H9 (cell line): ENCODE data around the gene NR1H2. TPM values are rescaled to one million over a fixed set of nuclear protein-coding genes. Genes with fewer than 3 reads are reported as not detected.

Source experiments
- DNase-seq: peaks from one replicate; pipeline ENCODE4 v3.0.0-alpha.2; 2017
- H2AFZ ChIP-seq: one replicate; pipeline ENCODE4 v1.6.1; 2013; ENCODE audit warnings: mild to moderate bottlenecking, low read length, control low read depth, moderate library complexity
- H2AK5ac ChIP-seq: 2 replicates; pipeline ENCODE4 v1.6.1; 2013; ENCODE audit warnings: low read length, control low read depth, mixed read lengths; ENCODE audit not compliant: insufficient read length
- H2BK120ac ChIP-seq: one replicate; pipeline ENCODE4 v1.6.1; 2013; ENCODE audit warnings: low read depth, mild to moderate bottlenecking, low read length, control low read depth, inconsistent platforms; ENCODE audit not compliant: poor library complexity, severe bottlenecking
- H2BK12ac ChIP-seq: 2 replicates; pipeline ENCODE4 v1.6.1; 2013; ENCODE audit warnings: low read length, control low read depth, mixed read lengths, low read depth; ENCODE audit not compliant: insufficient read length
- H2BK15ac ChIP-seq: 2 replicates; pipeline ENCODE4 v1.6.1; 2013; ENCODE audit warnings: low read depth, low read length, control low read depth
- H2BK20ac ChIP-seq: one replicate; pipeline ENCODE4 v1.6.1; 2013; ENCODE audit warnings: low read depth, mild to moderate bottlenecking, low read length, control low read depth, inconsistent platforms; ENCODE audit not compliant: poor library complexity, severe bottlenecking
- H2BK5ac ChIP-seq: 2 replicates; pipeline ENCODE4 v1.6.1; 2013; ENCODE audit warnings: low read length, control low read depth, mixed read lengths; ENCODE audit not compliant: insufficient read length
- H3K14ac ChIP-seq: 2 replicates; pipeline ENCODE4 v1.6.1; 2013; ENCODE audit warnings: low read length, control low read depth; ENCODE audit not compliant: insufficient read depth
- H3K18ac ChIP-seq: 2 replicates; pipeline ENCODE4 v1.6.1; 2013; ENCODE audit warnings: low read depth, mild to moderate bottlenecking, mixed read lengths, low read length, control low read depth; ENCODE audit not compliant: insufficient read length
- H3K23ac ChIP-seq: 2 replicates; pipeline ENCODE4 v1.6.1; 2013; ENCODE audit warnings: low read length, control low read depth, mixed read lengths, low read depth; ENCODE audit not compliant: insufficient read length
- H3K23me2 ChIP-seq: 2 replicates; pipeline ENCODE4 v1.6.1; 2013; ENCODE audit warnings: low read depth, mild to moderate bottlenecking, mixed read lengths, low read length, control low read depth; ENCODE audit not compliant: insufficient read length, poor library complexity, severe bottlenecking
- H3K27ac ChIP-seq: 2 replicates; pipeline ENCODE4 v1.5.1; 2013; ENCODE audit warnings: low read length, control low read depth, mixed read lengths, low read depth; ENCODE audit not compliant: insufficient read length
- H3K27me3 ChIP-seq: 2 replicates; pipeline ENCODE4 v1.6.1; 2013; ENCODE audit warnings: low read length, control low read depth, inconsistent platforms; ENCODE audit not compliant: insufficient read depth
- H3K4ac ChIP-seq: 2 replicates; pipeline ENCODE4 v1.6.1; 2013; ENCODE audit warnings: low read depth, mild to moderate bottlenecking, control low read depth, inconsistent platforms, low read length, moderate library complexity
- H3K4me1 ChIP-seq: 2 replicates; pipeline ENCODE4 v1.6.1; 2013; ENCODE audit warnings: low read length, control low read depth, inconsistent platforms; ENCODE audit not compliant: insufficient read depth
- H3K4me2 ChIP-seq: 2 replicates; pipeline ENCODE4 v1.6.1; 2013; ENCODE audit warnings: low read length, control low read depth, mixed read lengths; ENCODE audit not compliant: insufficient read length, insufficient read depth
- H3K56ac ChIP-seq: 2 replicates; pipeline ENCODE4 v1.6.1; 2013; ENCODE audit warnings: low read depth, mild to moderate bottlenecking, mixed read lengths, low read length, control low read depth; ENCODE audit not compliant: insufficient read length
- H3K79me1 ChIP-seq: 2 replicates; pipeline ENCODE4 v1.6.1; 2013; ENCODE audit warnings: low read depth, mild to moderate bottlenecking, moderate library complexity, low read length, control low read depth, inconsistent platforms; ENCODE audit not compliant: insufficient read depth, poor library complexity, severe bottlenecking
- H3K79me2 ChIP-seq: 2 replicates; pipeline ENCODE4 v1.6.1; 2013; ENCODE audit warnings: low read length, control low read depth, inconsistent platforms; ENCODE audit not compliant: insufficient read depth
- H3K9ac ChIP-seq: 2 replicates; pipeline ENCODE4 v1.6.1; 2013; ENCODE audit warnings: low read length, control low read depth, mixed read lengths; ENCODE audit not compliant: insufficient read length; ENCODE audit errors: extremely low read depth
- H3K9me3 ChIP-seq: one replicate; pipeline ENCODE4 v1.6.1; 2013; ENCODE audit warnings: low read depth, low read length, inconsistent platforms; ENCODE audit not compliant: control insufficient read depth
- H3T11ph ChIP-seq: one replicate; pipeline ENCODE4 v1.6.1; 2013; ENCODE audit warnings: mild to moderate bottlenecking, low read length, control low read depth, inconsistent platforms
- H4K20me1 ChIP-seq: one replicate; pipeline ENCODE4 v1.6.1; 2013; ENCODE audit not compliant: control insufficient read depth, insufficient read length, insufficient read depth
- H4K5ac ChIP-seq: 2 replicates; pipeline ENCODE4 v1.6.1; 2013; ENCODE audit warnings: low read depth, mild to moderate bottlenecking, mixed read lengths, low read length, control low read depth; ENCODE audit not compliant: insufficient read length
- H4K8ac ChIP-seq: replicated peaks from 2 replicates; pipeline ENCODE4 v1.6.1; 2013; ENCODE audit warnings: low read length, control low read depth, mixed read lengths, low read depth; ENCODE audit not compliant: insufficient read length
- H4K91ac ChIP-seq: 2 replicates; pipeline ENCODE4 v1.6.1; 2013; ENCODE audit warnings: low read depth, mild to moderate bottlenecking, moderate library complexity, mixed read lengths, low read length, control low read depth; ENCODE audit not compliant: insufficient read length
- H3K27ac Mint-ChIP-seq, 3 experiments: 2 replicates in 2 of 3; 3 replicates in 1 of 3; pipeline ENCODE4 v1.8.0; 2020 to 2021; ENCODE audit warnings: mixed read lengths in 3 of 3, mild to moderate bottlenecking in 1 of 3, moderate library complexity in 1 of 3
- H3K27me3 Mint-ChIP-seq: 2 replicates; pipeline ENCODE4 v1.8.0; 2021; ENCODE audit warnings: low read depth, mild to moderate bottlenecking, moderate library complexity, mixed read lengths
- H3K36me3 Mint-ChIP-seq, 3 experiments: 2 replicates in 2 of 3; 3 replicates in 1 of 3; pipeline ENCODE4 v1.8.0; 2020 to 2021; ENCODE audit warnings: low read depth in 3 of 3, mixed read lengths in 3 of 3; ENCODE audit not compliant: insufficient read depth in 1 of 3
- H3K4me1 Mint-ChIP-seq, 2 experiments: 2 replicates each; pipeline ENCODE4 v1.8.0; 2020; ENCODE audit warnings: mixed read lengths in 2 of 2
- H3K4me3 Mint-ChIP-seq, 2 experiments: 2 replicates in 1 of 2; 3 replicates in 1 of 2; pipeline ENCODE4 v1.8.0; 2020 to 2021; ENCODE audit warnings: mild to moderate bottlenecking in 2 of 2, mixed read lengths in 2 of 2, moderate library complexity in 1 of 2
- H3K9me3 Mint-ChIP-seq, 2 experiments: 2 replicates in 1 of 2; 3 replicates in 1 of 2; pipeline ENCODE4 v1.8.0; 2020; ENCODE audit warnings: mild to moderate bottlenecking in 2 of 2, mixed read lengths in 2 of 2, moderate library complexity in 1 of 2
- CTCF ChIP-seq: fragments of 200-600 bp; sonication (generic); conservative IDR thresholded peaks from 3 replicates; pipeline ENCODE4 v1.8.0; 2021; ENCODE audit warnings: antibody characterized with exemption, mild to moderate bottlenecking
- WGBS: extraction: QIAGEN DNeasy Blood & Tissue Kit; methylation state at CpG from one replicate; pipeline ENCODE4 v1.1.7; 2013; ENCODE audit warnings: missing lambda C conversion rate, low lambda C conversion rate, mixed read lengths; ENCODE audit not compliant: insufficient read length; ENCODE audit errors: extremely low coverage; 5-methylcytosine and 5-hydroxymethylcytosine counted together
- total RNA-seq: library from RNA; stranded (reverse); gene quantifications from 2 replicates; pipeline ENCODE4 v1.2.1, GENCODE V29; 2021

NR1H2 gene
- total RNA-seq, 1 experiment from 2014 or later: 33.2 TPM

- Mint-ChIP-seq H3K27me3 (peaks cover 4% of the 10 kb centered on the region; the same call in 1 of the 2 replicates), H3K9me3 (peaks cover 0 to 8% of the 10 kb centered on the region in 2 experiments; a peak in 3 of 5 replicates), H3K27ac (no peak overlapping the region), H3K4me3 (no peak overlapping the region), H3K4me1 (peaks cover 0 to 5% of the 10 kb centered on the region in 2 experiments; a peak in 2 of 4 replicates), H3K36me3 (peaks cover 28 to 41% (median 30%) of the 10 kb centered on the region in 3 experiments)
- no peak overlapping the region for H2BK5ac ChIP-seq
- H3K9ac ChIP-seq: no peak overlapping the region
- no peaks in the 10 kb centered on the region for H3K27me3 ChIP-seq
- TF ChIP-seq CTCF: no peak
- H2BK12ac ChIP-seq: no peak overlapping the region
- H2AFZ ChIP-seq: no peak overlapping the region
- no peak overlapping the region for H2BK20ac ChIP-seq
- no peak for DNase-seq
- no peak overlapping the region for H4K91ac ChIP-seq
- no peaks in the 10 kb centered on the region for H3K23me2 ChIP-seq
- H3K18ac ChIP-seq: no peak overlapping the region
- H3T11ph ChIP-seq: no peak overlapping the region
- H3K79me2 ChIP-seq: no peaks in the 10 kb centered on the region
- no peak overlapping the region for H3K27ac ChIP-seq
- no peak overlapping the region for H4K8ac ChIP-seq
- no peak overlapping the region for H3K23ac ChIP-seq
- WGBS: no CpG with 5 or more reads among the region's 3 CpGs
- H3K56ac ChIP-seq: no peak overlapping the region
- no peak overlapping the region for H3K4me2 ChIP-seq
- H3K14ac ChIP-seq: no peak overlapping the region
- no peaks in the 10 kb centered on the region for H3K4me1 ChIP-seq
- H4K20me1 ChIP-seq: no peaks in the 10 kb centered on the region
- no peak overlapping the region for H2AK5ac ChIP-seq
- H3K4ac ChIP-seq: no peak overlapping the region
- no peaks in the 10 kb centered on the region for H3K79me1 ChIP-seq
- no peaks in the 10 kb centered on the region for H3K9me3 ChIP-seq
- no peak overlapping the region for H4K5ac ChIP-seq
- no peak overlapping the region for H2BK120ac ChIP-seq
- H2BK15ac ChIP-seq: no peak overlapping the region
These were observed 35.1 kb upstream of the NR1H2 start for GRCh38 chr19:50341091-50341564.
